Kidney glomerular epithelial cell (primary cell): ENCODE results near the gene COL8A2.
A peak's percentile ranks its signal among the peaks of the same experiment; 100 is the strongest.

ENCODE experiments used
- DNase-seq: peaks from one replicate; lab custom pipeline; 2025; lab: John Stamatoyannopoulos, UW

The COL8A2 gene

GRCh38 chr1:36136535-36136934 lies 11.5 kb upstream of the COL8A2 start:
- no peak for DNase-seq

- no peak for DNase-seq
Measured at GRCh38 chr1:36135796-36136195, 10.8 kb upstream of the COL8A2 start.

- no peak for DNase-seq
Measured at GRCh38 chr1:36135330-36135667, 10.3 kb upstream of the COL8A2 start.

- DNase-seq: peak; percentile 23
Measured at GRCh38 chr1:36134505-36135329, 9.7 kb upstream of the COL8A2 start.

GRCh38 chr1:36134031-36134430 lies 9.0 kb upstream of the COL8A2 start:
- DNase-seq: no peak

DNA sequence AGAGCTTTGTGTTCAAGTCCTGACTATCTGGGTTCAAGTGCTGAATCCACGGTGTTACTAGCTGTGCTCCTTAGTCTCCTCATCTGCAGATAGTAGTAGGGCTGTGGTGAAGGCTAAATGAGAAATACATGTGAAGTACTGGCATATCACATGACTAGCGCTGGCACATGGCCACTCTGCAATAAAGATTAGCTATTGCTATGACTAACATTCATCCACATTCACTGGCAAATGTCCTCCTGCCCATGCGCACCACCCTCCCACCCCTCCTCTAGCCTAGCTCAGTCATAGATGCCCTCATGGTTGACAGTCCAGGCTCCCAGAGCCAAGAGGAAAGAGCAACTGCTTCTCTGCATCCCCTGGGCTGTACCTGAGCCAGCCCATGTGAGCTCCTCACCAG lies 8.5 kb upstream of the COL8A2 start:
- peak; percentile 93 for DNase-seq

- DNase-seq: no peak
Measured at GRCh38 chr1:36132029-36132428, 7.0 kb upstream of the COL8A2 start.

GRCh38 chr1:36128905-36129206 lies 3.8 kb upstream of the COL8A2 start:
- no peak for DNase-seq

GRCh38 chr1:36128126-36128904 lies 3.3 kb upstream of the COL8A2 start:
- no peak for DNase-seq

DNA sequence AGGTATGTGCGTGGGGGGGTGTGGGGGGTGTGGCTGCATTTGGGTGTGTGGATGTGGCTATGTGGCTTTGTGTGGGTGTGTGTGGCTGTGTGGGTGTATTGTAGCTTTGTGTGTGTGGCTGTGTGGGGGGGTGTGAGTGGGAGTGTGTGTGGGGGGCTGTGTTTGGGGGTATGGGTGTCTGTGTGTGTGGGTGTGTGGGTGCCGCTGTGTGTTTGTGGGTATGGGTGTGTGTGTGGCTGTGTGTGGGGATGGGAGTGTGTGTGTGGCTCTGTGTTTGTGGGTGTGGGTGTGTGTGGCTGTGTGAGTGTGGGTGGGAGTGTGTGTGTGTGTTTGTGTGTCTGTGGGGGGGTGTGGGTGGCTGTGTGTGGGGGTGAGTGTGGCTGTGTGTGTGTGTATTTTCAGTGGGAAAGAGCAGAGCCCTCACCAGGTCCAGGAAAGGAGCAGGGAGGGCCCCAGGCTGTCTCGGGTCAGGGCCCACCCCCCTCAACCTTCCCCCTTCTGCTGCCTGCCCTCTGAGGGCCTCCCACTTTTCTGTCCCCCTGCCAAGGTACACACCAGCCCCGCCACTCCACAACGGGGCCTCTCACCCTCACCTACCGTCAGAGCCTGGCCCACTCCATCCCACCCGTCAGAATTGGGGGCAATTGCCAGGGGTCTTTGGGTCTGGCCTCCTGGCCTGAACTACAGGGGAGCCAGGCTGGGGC lies 1.9 kb upstream of the COL8A2 start:
- DNase-seq: no peak

DNA sequence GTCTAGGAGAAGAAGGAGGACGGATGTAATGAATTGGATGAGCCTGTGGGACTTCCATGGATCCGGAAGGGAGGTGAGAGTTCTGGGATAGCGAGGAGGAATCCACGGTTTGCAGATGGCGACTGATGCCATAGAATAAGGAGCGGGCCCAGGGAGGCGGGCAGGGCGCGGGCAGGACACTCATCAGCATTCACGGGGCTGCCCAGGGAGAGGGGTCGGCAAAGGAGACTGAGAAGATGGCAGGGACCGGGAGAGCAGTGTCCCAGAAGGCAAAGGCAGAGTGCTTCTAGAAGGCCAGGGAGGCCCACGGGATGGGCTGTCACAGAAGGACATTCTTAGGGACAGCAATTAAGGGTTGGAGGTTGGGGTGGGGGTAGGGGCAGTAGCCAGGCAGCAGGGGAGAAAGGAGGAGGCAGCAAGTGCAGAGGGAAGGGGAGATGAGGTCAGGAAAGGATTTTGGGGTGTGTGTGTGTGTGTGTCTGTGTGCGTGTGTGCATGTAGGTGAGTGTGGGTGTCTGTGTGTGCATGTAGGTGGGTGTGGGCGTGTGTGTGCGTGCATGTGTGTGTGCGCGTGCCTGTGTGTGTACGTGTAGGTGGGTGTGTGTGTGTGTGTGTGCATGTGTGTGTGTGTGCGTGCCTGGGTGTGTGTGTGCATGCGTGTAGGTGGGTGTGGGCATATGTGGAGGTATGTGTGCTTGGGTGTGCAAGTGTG lies 1.1 kb upstream of the COL8A2 start:
- no peak for DNase-seq

DNA sequence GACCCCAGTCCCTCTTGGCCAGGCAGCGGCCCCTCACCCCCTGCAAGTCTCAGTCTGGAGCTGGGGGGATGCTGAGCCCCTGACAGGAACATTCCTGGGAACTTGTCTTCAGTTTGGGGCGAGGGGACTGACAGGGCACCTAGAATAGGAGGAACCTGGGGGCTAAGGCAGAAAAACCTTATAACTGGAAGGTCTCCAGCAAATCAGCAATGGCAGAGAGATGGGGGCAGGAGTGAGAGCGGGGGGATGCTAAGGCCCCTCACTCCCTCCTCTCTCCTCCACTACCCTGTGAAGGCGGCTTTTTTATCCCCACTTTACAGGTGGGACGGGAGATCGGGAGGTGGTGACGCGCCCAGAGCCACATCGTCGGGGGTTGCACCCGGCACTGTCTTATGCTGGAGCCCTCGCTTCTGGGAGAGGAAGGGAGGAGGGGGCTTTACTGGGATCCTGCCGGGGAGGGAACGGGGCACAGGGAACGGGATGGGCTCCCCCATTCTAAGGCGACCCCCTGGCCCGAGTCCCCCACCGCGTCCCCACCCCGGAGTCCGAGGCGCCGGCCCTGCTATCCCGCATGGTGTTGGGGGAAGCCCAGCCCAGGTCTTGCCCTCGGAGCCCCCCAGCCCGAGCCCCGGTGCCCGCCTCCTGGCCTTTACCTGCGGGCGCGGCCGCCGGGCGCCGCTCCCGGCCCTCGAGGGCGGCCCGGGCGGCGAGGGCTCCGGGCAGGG lies 456 bp downstream of the COL8A2 start:
- no peak for DNase-seq

DNA sequence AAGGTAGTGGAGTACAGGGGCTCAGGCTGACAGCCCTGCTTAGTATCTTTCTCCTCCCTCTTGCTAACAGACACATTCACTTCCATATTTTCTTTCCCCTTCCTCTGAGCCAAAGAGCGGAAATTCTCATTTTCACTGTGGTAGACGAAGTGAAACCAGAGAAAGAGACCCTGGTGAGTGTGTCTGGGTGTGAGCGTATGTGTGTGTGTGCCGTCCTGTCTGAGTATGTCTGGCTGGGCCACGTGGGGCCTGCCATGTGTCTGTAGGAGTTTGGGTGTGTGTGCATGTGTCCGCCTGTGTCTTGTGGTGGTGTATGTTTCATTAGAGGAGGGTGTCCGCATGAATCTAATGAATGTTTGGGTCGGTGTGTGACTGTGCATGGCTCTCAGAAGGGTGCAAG lies 1.7 kb downstream of the COL8A2 start:
- no peak for DNase-seq

GRCh38 chr1:36122062-36123030 lies 2.7 kb downstream of the COL8A2 start:
- DNase-seq: no peak

GRCh38 chr1:36119456-36119855 lies 5.6 kb downstream of the COL8A2 start:
- DNase-seq: no peak

DNA sequence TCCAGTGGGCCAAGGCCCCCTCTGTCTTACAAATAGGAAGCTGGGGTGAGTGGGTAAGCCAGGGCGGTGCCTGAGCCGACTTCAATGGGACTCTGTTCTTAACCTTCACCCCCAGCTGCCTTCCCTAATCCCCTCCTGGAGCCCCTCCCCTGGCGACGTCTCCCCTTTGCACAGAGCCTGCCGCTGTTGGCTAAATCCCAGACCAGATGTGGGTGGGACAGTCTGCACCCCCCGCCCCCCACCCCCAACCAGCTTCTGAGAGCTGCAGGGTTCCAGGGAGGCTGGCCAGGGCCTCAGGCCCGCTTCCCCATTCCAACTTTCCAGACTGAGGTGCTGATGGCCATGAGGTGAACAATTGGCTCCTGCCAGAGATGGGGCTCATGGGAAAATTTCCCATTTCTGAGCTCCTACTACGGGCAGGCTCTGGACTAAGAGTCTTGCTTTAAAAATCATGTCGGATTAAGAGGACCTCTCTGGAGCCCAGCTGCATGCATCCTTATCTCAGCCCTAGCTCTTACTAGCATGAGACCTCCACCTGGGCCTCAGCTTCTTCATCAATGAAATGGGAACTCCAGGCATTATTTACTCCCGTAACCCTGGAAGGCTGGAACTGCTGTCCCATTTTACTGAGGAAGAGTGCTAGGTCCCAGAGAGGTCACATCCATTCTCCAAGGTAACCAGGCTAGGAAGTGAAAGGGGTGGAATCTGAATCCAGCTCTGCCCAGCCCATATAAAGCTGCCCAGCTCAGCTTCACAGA lies 6.4 kb downstream of the COL8A2 start:
- DNase-seq: no peak

GRCh38 chr1:36116901-36117300 lies 8.1 kb downstream of the COL8A2 start:
- no peak for DNase-seq

GRCh38 chr1:36115931-36116330 lies 9.1 kb downstream of the COL8A2 start:
- no peak for DNase-seq

GRCh38 chr1:36115200-36115669 lies 9.8 kb downstream of the COL8A2 start:
- DNase-seq: no peak

- DNase-seq: no peak
Measured at GRCh38 chr1:36114371-36114770, 10.7 kb downstream of the COL8A2 start.
